ENCODE results near the gene CDHR2. TPM values are rescaled to one million over a fixed set of nuclear protein-coding genes. Genes with fewer than 3 reads are reported as not detected.

The CDHR2 gene
- total and polyA plus RNA-seq, 2 of the 13 experiments (the other 11 are each of a cell fraction or from before 2014, with no cell fraction given): 17.9 to 20.9 TPM

DNA sequence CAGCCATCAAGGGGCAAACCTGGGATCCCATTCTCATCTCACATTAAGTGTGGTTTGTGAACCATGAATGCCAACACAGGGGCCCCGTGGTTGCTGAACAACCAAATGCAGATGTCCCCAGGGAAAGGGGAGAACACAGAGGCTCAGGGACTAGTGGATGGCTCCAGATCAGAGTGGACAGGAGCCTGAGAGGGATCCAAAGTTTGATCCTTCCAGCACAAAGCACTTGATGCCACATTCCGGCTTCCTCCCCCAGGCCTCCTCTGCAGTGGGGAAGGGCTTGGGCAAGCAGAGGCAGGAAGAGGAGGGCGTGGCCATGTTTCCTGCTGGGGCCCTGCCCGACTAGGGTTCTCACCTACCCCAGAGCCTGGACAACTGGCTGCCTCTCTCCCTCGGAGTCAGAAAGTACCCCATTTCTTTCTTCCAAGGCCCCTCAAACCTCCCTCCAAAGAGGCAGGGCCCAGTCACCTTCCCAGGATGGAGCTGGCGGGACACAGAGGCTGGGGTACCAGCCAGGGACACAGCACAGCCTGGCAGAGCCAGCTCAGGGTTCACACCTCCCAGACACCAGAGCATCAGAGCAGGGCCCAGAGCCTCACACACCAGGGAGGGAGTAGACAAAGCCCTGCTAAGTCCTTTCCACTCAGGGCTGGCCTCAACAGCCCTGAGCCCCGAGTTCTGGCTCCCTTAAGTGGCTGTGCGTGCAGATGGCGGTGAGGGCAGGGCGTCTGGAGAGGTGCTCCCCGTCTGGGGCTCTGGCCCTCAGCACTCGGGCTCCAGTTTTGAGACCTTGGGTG, 7.6 kb upstream of the CDHR2 start (continued):
- no peak for TF ChIP-seq CREB1 (IDR thresholded peaks at IDR 0.05)
- no peak for TF ChIP-seq CREB1 (CRISPR knock-in tag; IDR thresholded peaks at IDR 0.05)
- TF ChIP-seq HNF4G (IDR thresholded peaks at IDR 0.05; ENCODE audit: borderline replicate concordance, low read depth, low read length): no peak
- TF ChIP-seq HNF4G (CRISPR knock-in tag; IDR thresholded peaks at IDR 0.05; ENCODE audit: borderline replicate concordance, low read depth): no peak
- no peak for TF ChIP-seq NFE2L2 (IDR thresholded peaks at IDR 0.05; ENCODE audit: low read length)
- no peak for TF ChIP-seq AHR (CRISPR knock-in tag; IDR thresholded peaks at IDR 0.05)
- no peak for TF ChIP-seq ATF1 (CRISPR knock-in tag; IDR thresholded peaks at IDR 0.05)
- TF ChIP-seq ZNF10 (CRISPR knock-in tag; IDR thresholded peaks at IDR 0.05; ENCODE audit: borderline replicate concordance, low read depth): no peak
- TF ChIP-seq, protein P1, sequence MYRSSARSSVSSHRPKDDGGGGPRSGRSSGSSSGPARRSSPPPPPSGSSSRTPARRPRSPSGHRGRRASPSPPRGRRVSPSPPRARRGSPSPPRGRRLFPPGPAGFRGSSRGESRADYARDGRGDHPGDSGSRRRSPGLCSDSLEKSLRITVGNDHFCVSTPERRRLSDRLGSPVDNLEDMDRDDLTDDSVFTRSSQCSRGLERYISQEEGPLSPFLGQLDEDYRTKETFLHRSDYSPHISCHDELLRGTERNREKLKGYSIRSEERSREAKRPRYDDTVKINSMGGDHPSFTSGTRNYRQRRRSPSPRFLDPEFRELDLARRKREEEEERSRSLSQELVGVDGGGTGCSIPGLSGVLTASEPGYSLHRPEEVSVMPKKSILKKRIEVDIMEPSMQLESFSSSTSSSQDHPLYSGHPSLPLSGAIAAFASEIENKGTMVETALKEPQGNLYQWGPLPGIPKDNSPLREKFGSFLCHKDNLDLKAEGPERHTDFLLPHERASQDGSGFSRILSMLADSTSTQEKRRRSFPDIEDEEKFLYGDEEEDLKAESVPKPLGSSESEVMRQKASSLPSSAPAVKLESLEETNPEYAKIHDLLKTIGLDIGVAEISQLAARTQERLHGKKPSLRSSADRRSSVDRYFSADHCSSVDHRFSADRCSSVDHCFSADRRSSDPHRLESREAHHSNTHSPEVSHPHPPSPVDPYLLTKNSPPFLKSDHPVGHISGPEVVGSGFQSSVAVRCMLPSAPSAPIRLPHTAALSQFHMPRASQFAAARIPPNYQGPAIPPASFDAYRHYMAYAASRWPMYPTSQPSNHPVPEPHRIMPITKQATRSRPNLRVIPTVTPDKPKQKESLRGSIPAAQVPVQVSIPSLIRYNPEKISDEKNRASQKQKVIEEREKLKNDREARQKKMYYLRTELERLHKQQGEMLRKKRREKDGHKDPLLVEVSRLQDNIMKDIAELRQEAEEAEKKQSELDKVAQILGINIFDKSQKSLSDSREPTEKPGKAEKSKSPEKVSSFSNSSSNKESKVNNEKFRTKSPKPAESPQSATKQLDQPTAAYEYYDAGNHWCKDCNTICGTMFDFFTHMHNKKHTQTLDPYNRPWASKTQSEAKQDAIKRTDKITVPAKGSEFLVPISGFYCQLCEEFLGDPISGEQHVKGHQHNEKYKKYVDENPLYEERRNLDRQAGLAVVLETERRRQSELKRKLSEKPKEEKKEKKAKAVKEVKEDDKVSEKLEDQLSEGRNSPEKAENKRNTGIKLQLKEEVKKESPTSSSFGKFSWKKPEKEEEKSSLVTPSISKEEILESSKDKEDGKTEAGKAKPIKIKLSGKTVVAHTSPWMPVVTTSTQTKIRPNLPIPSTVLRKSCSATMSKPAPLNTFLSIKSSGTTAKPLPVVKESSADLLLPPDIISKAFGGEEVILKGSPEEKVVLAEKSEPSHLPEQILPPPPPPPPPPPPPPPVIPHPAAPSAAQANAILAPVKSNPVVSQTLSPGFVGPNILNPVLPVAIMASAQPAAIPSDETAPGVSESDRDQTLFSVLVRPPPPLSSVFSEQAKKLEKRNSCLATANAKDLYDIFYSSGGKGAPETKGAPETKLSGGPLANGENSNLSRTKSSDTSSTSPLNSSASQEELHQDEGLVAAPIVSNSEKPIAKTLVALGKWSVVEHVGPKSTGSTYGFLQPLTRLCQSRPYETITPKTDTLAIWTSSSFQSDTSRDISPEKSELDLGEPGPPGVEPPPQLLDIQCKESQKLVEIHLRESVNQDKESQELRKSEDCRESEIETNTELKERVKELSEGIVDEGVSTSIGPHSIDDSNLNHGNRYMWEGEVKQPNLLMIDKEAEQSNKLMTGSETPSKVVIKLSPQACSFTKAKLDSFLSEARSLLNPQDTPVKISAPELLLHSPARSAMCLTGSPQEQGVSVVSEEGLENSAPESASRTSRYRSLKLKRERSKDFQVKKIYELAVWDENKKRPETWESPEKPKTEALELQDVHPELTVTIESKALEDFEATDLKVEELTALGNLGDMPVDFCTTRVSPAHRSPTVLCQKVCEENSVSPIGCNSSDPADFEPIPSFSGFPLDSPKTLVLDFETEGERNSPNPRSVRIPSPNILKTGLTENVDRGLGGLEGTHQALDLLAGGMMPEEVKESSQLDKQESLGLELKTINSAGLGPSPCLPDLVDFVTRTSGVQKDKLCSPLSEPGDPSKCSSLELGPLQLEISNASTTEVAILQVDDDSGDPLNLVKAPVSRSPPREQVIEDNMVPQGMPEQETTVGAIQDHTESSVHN (CRISPR knock-in tag; IDR thresholded peaks at IDR 0.05): no peak
- no peak for TF ChIP-seq SRF (IDR thresholded peaks at IDR 0.05; ENCODE audit: low read depth, low read length)
- TF ChIP-seq ZNF205 (CRISPR knock-in tag; IDR thresholded peaks at IDR 0.05): no peak
- TF ChIP-seq, protein P2, sequence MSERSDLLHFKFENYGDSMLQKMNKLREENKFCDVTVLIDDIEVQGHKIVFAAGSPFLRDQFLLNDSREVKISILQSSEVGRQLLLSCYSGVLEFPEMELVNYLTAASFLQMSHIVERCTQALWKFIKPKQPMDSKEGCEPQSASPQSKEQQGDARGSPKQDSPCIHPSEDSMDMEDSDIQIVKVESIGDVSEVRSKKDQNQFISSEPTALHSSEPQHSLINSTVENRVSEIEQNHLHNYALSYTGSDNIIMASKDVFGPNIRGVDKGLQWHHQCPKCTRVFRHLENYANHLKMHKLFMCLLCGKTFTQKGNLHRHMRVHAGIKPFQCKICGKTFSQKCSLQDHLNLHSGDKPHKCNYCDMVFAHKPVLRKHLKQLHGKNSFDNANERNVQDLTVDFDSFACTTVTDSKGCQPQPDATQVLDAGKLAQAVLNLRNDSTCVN (CRISPR knock-in tag; IDR thresholded peaks at IDR 0.05; ENCODE audit: borderline replicate concordance): no peak; the same call in 1 of the 2 replicates
- TF ChIP-seq IRF2 (CRISPR knock-in tag; IDR thresholded peaks at IDR 0.05): no peak
- TF ChIP-seq, protein P3, sequence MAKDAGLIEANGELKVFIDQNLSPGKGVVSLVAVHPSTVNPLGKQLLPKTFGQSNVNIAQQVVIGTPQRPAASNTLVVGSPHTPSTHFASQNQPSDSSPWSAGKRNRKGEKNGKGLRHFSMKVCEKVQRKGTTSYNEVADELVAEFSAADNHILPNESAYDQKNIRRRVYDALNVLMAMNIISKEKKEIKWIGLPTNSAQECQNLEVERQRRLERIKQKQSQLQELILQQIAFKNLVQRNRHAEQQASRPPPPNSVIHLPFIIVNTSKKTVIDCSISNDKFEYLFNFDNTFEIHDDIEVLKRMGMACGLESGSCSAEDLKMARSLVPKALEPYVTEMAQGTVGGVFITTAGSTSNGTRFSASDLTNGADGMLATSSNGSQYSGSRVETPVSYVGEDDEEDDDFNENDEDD (CRISPR knock-in tag; IDR thresholded peaks at IDR 0.05; ENCODE audit: borderline replicate concordance): no peak
- TF ChIP-seq ERF (CRISPR knock-in tag; IDR thresholded peaks at IDR 0.05): no peak
- 0 out of 2 replicates have a peak, but pooled peaks have one; percentile 31 for TF ChIP-seq MYC (CRISPR knock-in tag; IDR thresholded peaks at IDR 0.05; ENCODE audit: borderline replicate concordance)
- TF ChIP-seq, protein P4, sequence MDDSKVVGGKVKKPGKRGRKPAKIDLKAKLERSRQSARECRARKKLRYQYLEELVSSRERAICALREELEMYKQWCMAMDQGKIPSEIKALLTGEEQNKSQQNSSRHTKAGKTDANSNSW (CRISPR knock-in tag; IDR thresholded peaks at IDR 0.05; ENCODE audit: borderline replicate concordance): no peak
- TF ChIP-seq FOXA1 (IDR thresholded peaks at IDR 0.05): no peak
- TF ChIP-seq FOXA1 (CRISPR knock-in tag; IDR thresholded peaks at IDR 0.05): no peak
- TF ChIP-seq GABPB1 (CRISPR knock-in tag; IDR thresholded peaks at IDR 0.05): peak; percentile 36; the same call in 1 of the 2 replicates
- TF ChIP-seq SIN3A (IDR thresholded peaks at IDR 0.05; ENCODE audit: borderline replicate concordance, low read depth, low read length): no peak

All from HepG2 (cell line).